HepG2 (cell line): ENCODE results near the gene SLC4A9. TPM values are rescaled to one million over a fixed set of nuclear protein-coding genes. Genes with fewer than 3 reads are reported as not detected.

Experiments
- CERS6 ChIP-seq: sonication (generic); formaldehyde crosslinking; IDR thresholded peaks from 2 replicates; pipeline ENCODE4 v1.5.0; 2020; ENCODE audit warnings: missing genetic modification reagents
- CSRNP2 ChIP-seq: sonication (generic); formaldehyde crosslinking; conservative IDR thresholded peaks from 2 replicates; pipeline ENCODE4 v1.8.0; 2022; ENCODE audit warnings: low read depth, missing genetic modification reagents
- FOXA1 ChIP-seq, 2 experiments: fragments of 450-650 bp in 1 of 2; sonication (generic) in 1 of 2; formaldehyde crosslinking in 1 of 2; IDR thresholded peaks; 2 replicates each; pipeline versions ENCODE4 v1.4.0 to v1.6.1; 2016 to 2020; ENCODE audit warnings: missing genetic modification reagents in 1 of 2
- GFI1 ChIP-seq: sonication (generic); formaldehyde crosslinking; IDR thresholded peaks from 2 replicates; pipeline ENCODE4 v1.5.0; 2020; ENCODE audit warnings: missing genetic modification reagents, mild to moderate bottlenecking, borderline replicate concordance
- MIER2 ChIP-seq: IDR thresholded peaks from 2 replicates; pipeline ENCODE4 v1.6.1; 2016; ENCODE audit warnings: missing biosample characterization, missing genetic modification reagents
- SETDB1 ChIP-seq: sonication (generic); formaldehyde crosslinking; IDR thresholded peaks from 2 replicates; pipeline ENCODE4 v1.5.1; 2020; ENCODE audit warnings: missing genetic modification reagents, mild to moderate bottlenecking, borderline replicate concordance
- SMYD3 ChIP-seq: sonication (generic); formaldehyde crosslinking; IDR thresholded peaks from 2 replicates; pipeline ENCODE4 v1.8.1; 2023; ENCODE audit warnings: mild to moderate bottlenecking, missing genetic modification reagents
- YEATS2 ChIP-seq: sonication (generic); formaldehyde crosslinking; IDR thresholded peaks from 2 replicates; pipeline ENCODE4 v1.4.0; 2020; ENCODE audit warnings: missing genetic modification reagents, borderline replicate concordance
- ZBTB39 ChIP-seq: sonication (generic); formaldehyde crosslinking; IDR thresholded peaks from 2 replicates; pipeline ENCODE4 v1.5.0; 2020; ENCODE audit warnings: missing genetic modification reagents
- ZFX ChIP-seq: sonication (generic); formaldehyde crosslinking; IDR thresholded peaks from 2 replicates; pipeline ENCODE4 v1.4.0; 2020; ENCODE audit warnings: mild to moderate bottlenecking, low read depth, missing genetic modification reagents, moderate library complexity
- ZNF138 ChIP-seq: sonication (generic); formaldehyde crosslinking; IDR thresholded peaks from 2 replicates; pipeline ENCODE4 v1.5.0; 2020; ENCODE audit warnings: mild to moderate bottlenecking, low read depth, missing genetic modification reagents
- ZNF225 ChIP-seq: sonication (generic); formaldehyde crosslinking; IDR thresholded peaks from 2 replicates; pipeline ENCODE4 v1.4.0; 2020; ENCODE audit warnings: mild to moderate bottlenecking, missing genetic modification reagents
- ZNF546 ChIP-seq: sonication (generic); formaldehyde crosslinking; conservative IDR thresholded peaks from 2 replicates; pipeline ENCODE4 v1.8.1; 2023; ENCODE audit warnings: mild to moderate bottlenecking, missing genetic modification reagents
- ZNF589 ChIP-seq: sonication (generic); formaldehyde crosslinking; conservative IDR thresholded peaks from 2 replicates; pipeline ENCODE4 v1.8.0; 2022; ENCODE audit warnings: mild to moderate bottlenecking, moderate library complexity, missing genetic modification reagents
- polyA plus RNA-seq, 8 experiments: library from polyadenylated mRNA; depleted of rRNA in 3 of 8; stranded (reverse) in 7 of 8; unstranded in 1 of 8; fragments of >200 nt; fragmentation: Illumina TruSeq in 4 of 8; extraction: Trizol in 4 of 8; gene quantifications; 2 replicates each; pipeline versions ENCODE4 v1.2.1 to v1.2.3, GENCODE V29; 2011 to 2016; ENCODE audit warnings: low read depth in 4 of 8, missing spikeins in 1 of 8, mixed read lengths in 1 of 8; ENCODE audit not compliant: insufficient read depth in 1 of 8
- total RNA-seq, 5 experiments: library from RNA; depleted of rRNA; stranded (reverse); fragments of >200 nt; fragmentation: Illumina TruSeq; extraction: Trizol; gene quantifications; 2 replicates each; pipeline ENCODE4 v1.2.3, GENCODE V29; 2016; ENCODE audit warnings: low read depth in 1 of 5

Gene SLC4A9
- total and polyA plus RNA-seq, 2 of the 13 experiments (the other 11 are each of a cell fraction or from before 2014, with no cell fraction given): not detected

GRCh38 chr5:140325486-140325885, 34.5 kb upstream of the SLC4A9 start (continued):
- TF ChIP-seq CERS6 (no peak), ZBTB39 (CRISPR knock-in tag) (no peak), ZNF546 (CRISPR knock-in tag) (no peak), ZNF589 (CRISPR knock-in tag) (no peak), ZFX (CRISPR knock-in tag) (no peak), SETDB1 (no peak), CSRNP2 (no peak), MIER2 (CRISPR knock-in tag) (no peak), SMYD3 (no peak), FOXA1 (IDR thresholded peaks at IDR 0.05) (no peak), FOXA1 (CRISPR knock-in tag; IDR thresholded peaks at IDR 0.05) (no peak), ZNF225 (CRISPR knock-in tag) (no peak), ZNF138 (CRISPR knock-in tag) (no peak), YEATS2 (CRISPR knock-in tag) (no peak), GFI1 (peak; percentile 74)
- TF ChIP-seq, all 625 proteins: peak for 6
